H9 (cell line): ENCODE measurements around the gene GAB3. TPM values are rescaled to one million over a fixed set of nuclear protein-coding genes. Genes with fewer than 3 reads are reported as not detected.

ENCODE experiments used
- DNase-seq: peaks from one replicate; pipeline ENCODE4 v3.0.0-alpha.2; 2017
- H2AFZ ChIP-seq: one replicate; pipeline ENCODE4 v1.6.1; 2013; ENCODE audit warnings: mild to moderate bottlenecking, low read length, control low read depth, moderate library complexity
- H2AK5ac ChIP-seq: 2 replicates; pipeline ENCODE4 v1.6.1; 2013; ENCODE audit warnings: low read length, control low read depth, mixed read lengths; ENCODE audit not compliant: insufficient read length
- H2BK120ac ChIP-seq: one replicate; pipeline ENCODE4 v1.6.1; 2013; ENCODE audit warnings: low read depth, mild to moderate bottlenecking, low read length, control low read depth, inconsistent platforms; ENCODE audit not compliant: poor library complexity, severe bottlenecking
- H2BK12ac ChIP-seq: 2 replicates; pipeline ENCODE4 v1.6.1; 2013; ENCODE audit warnings: low read length, control low read depth, mixed read lengths, low read depth; ENCODE audit not compliant: insufficient read length
- H2BK15ac ChIP-seq: 2 replicates; pipeline ENCODE4 v1.6.1; 2013; ENCODE audit warnings: low read depth, low read length, control low read depth
- H2BK20ac ChIP-seq: one replicate; pipeline ENCODE4 v1.6.1; 2013; ENCODE audit warnings: low read depth, mild to moderate bottlenecking, low read length, control low read depth, inconsistent platforms; ENCODE audit not compliant: poor library complexity, severe bottlenecking
- H2BK5ac ChIP-seq: 2 replicates; pipeline ENCODE4 v1.6.1; 2013; ENCODE audit warnings: low read length, control low read depth, mixed read lengths; ENCODE audit not compliant: insufficient read length
- H3K14ac ChIP-seq: 2 replicates; pipeline ENCODE4 v1.6.1; 2013; ENCODE audit warnings: low read length, control low read depth; ENCODE audit not compliant: insufficient read depth
- H3K18ac ChIP-seq: 2 replicates; pipeline ENCODE4 v1.6.1; 2013; ENCODE audit warnings: low read depth, mild to moderate bottlenecking, mixed read lengths, low read length, control low read depth; ENCODE audit not compliant: insufficient read length
- H3K23ac ChIP-seq: 2 replicates; pipeline ENCODE4 v1.6.1; 2013; ENCODE audit warnings: low read length, control low read depth, mixed read lengths, low read depth; ENCODE audit not compliant: insufficient read length
- H3K23me2 ChIP-seq: 2 replicates; pipeline ENCODE4 v1.6.1; 2013; ENCODE audit warnings: low read depth, mild to moderate bottlenecking, mixed read lengths, low read length, control low read depth; ENCODE audit not compliant: insufficient read length, poor library complexity, severe bottlenecking
- H3K27ac ChIP-seq: 2 replicates; pipeline ENCODE4 v1.5.1; 2013; ENCODE audit warnings: low read length, control low read depth, mixed read lengths, low read depth; ENCODE audit not compliant: insufficient read length
- H3K27me3 ChIP-seq: 2 replicates; pipeline ENCODE4 v1.6.1; 2013; ENCODE audit warnings: low read length, control low read depth, inconsistent platforms; ENCODE audit not compliant: insufficient read depth
- H3K4ac ChIP-seq: 2 replicates; pipeline ENCODE4 v1.6.1; 2013; ENCODE audit warnings: low read depth, mild to moderate bottlenecking, control low read depth, inconsistent platforms, low read length, moderate library complexity
- H3K4me1 ChIP-seq: 2 replicates; pipeline ENCODE4 v1.6.1; 2013; ENCODE audit warnings: low read length, control low read depth, inconsistent platforms; ENCODE audit not compliant: insufficient read depth
- H3K4me2 ChIP-seq: 2 replicates; pipeline ENCODE4 v1.6.1; 2013; ENCODE audit warnings: low read length, control low read depth, mixed read lengths; ENCODE audit not compliant: insufficient read length, insufficient read depth
- H3K56ac ChIP-seq: 2 replicates; pipeline ENCODE4 v1.6.1; 2013; ENCODE audit warnings: low read depth, mild to moderate bottlenecking, mixed read lengths, low read length, control low read depth; ENCODE audit not compliant: insufficient read length
- H3K79me1 ChIP-seq: 2 replicates; pipeline ENCODE4 v1.6.1; 2013; ENCODE audit warnings: low read depth, mild to moderate bottlenecking, moderate library complexity, low read length, control low read depth, inconsistent platforms; ENCODE audit not compliant: insufficient read depth, poor library complexity, severe bottlenecking
- H3K79me2 ChIP-seq: 2 replicates; pipeline ENCODE4 v1.6.1; 2013; ENCODE audit warnings: low read length, control low read depth, inconsistent platforms; ENCODE audit not compliant: insufficient read depth
- H3K9ac ChIP-seq: 2 replicates; pipeline ENCODE4 v1.6.1; 2013; ENCODE audit warnings: low read length, control low read depth, mixed read lengths; ENCODE audit not compliant: insufficient read length; ENCODE audit errors: extremely low read depth
- H3K9me3 ChIP-seq: one replicate; pipeline ENCODE4 v1.6.1; 2013; ENCODE audit warnings: low read depth, low read length, inconsistent platforms; ENCODE audit not compliant: control insufficient read depth
- H3T11ph ChIP-seq: one replicate; pipeline ENCODE4 v1.6.1; 2013; ENCODE audit warnings: mild to moderate bottlenecking, low read length, control low read depth, inconsistent platforms
- H4K20me1 ChIP-seq: one replicate; pipeline ENCODE4 v1.6.1; 2013; ENCODE audit not compliant: control insufficient read depth, insufficient read length, insufficient read depth
- H4K5ac ChIP-seq: 2 replicates; pipeline ENCODE4 v1.6.1; 2013; ENCODE audit warnings: low read depth, mild to moderate bottlenecking, mixed read lengths, low read length, control low read depth; ENCODE audit not compliant: insufficient read length
- H4K8ac ChIP-seq: replicated peaks from 2 replicates; pipeline ENCODE4 v1.6.1; 2013; ENCODE audit warnings: low read length, control low read depth, mixed read lengths, low read depth; ENCODE audit not compliant: insufficient read length
- H4K91ac ChIP-seq: 2 replicates; pipeline ENCODE4 v1.6.1; 2013; ENCODE audit warnings: low read depth, mild to moderate bottlenecking, moderate library complexity, mixed read lengths, low read length, control low read depth; ENCODE audit not compliant: insufficient read length
- H3K27ac Mint-ChIP-seq, 3 experiments: 2 replicates in 2 of 3; 3 replicates in 1 of 3; pipeline ENCODE4 v1.8.0; 2020 to 2021; ENCODE audit warnings: mixed read lengths in 3 of 3, mild to moderate bottlenecking in 1 of 3, moderate library complexity in 1 of 3
- H3K27me3 Mint-ChIP-seq: 2 replicates; pipeline ENCODE4 v1.8.0; 2021; ENCODE audit warnings: low read depth, mild to moderate bottlenecking, moderate library complexity, mixed read lengths
- H3K36me3 Mint-ChIP-seq, 3 experiments: 2 replicates in 2 of 3; 3 replicates in 1 of 3; pipeline ENCODE4 v1.8.0; 2020 to 2021; ENCODE audit warnings: low read depth in 3 of 3, mixed read lengths in 3 of 3; ENCODE audit not compliant: insufficient read depth in 1 of 3
- H3K4me1 Mint-ChIP-seq, 2 experiments: 2 replicates each; pipeline ENCODE4 v1.8.0; 2020; ENCODE audit warnings: mixed read lengths in 2 of 2
- H3K4me3 Mint-ChIP-seq, 2 experiments: 2 replicates in 1 of 2; 3 replicates in 1 of 2; pipeline ENCODE4 v1.8.0; 2020 to 2021; ENCODE audit warnings: mild to moderate bottlenecking in 2 of 2, mixed read lengths in 2 of 2, moderate library complexity in 1 of 2
- H3K9me3 Mint-ChIP-seq, 2 experiments: 2 replicates in 1 of 2; 3 replicates in 1 of 2; pipeline ENCODE4 v1.8.0; 2020; ENCODE audit warnings: mild to moderate bottlenecking in 2 of 2, mixed read lengths in 2 of 2, moderate library complexity in 1 of 2
- WGBS: extraction: QIAGEN DNeasy Blood & Tissue Kit; methylation state at CpG from one replicate; pipeline ENCODE4 v1.1.7; 2013; ENCODE audit warnings: missing lambda C conversion rate, low lambda C conversion rate, mixed read lengths; ENCODE audit not compliant: insufficient read length; ENCODE audit errors: extremely low coverage; 5-methylcytosine and 5-hydroxymethylcytosine counted together
- total RNA-seq: library from RNA; stranded (reverse); gene quantifications from 2 replicates; pipeline ENCODE4 v1.2.1, GENCODE V29; 2021
- TF ChIP-seq, protein P1 (sequence below): fragments of 200-600 bp; sonication (generic); conservative IDR thresholded peaks from 3 replicates; pipeline ENCODE4 v1.8.0; 2021; ENCODE audit warnings: antibody characterized with exemption, mild to moderate bottlenecking

Gene GAB3
- total RNA-seq, 1 experiment from 2014 or later: 0.46 TPM

DNA sequence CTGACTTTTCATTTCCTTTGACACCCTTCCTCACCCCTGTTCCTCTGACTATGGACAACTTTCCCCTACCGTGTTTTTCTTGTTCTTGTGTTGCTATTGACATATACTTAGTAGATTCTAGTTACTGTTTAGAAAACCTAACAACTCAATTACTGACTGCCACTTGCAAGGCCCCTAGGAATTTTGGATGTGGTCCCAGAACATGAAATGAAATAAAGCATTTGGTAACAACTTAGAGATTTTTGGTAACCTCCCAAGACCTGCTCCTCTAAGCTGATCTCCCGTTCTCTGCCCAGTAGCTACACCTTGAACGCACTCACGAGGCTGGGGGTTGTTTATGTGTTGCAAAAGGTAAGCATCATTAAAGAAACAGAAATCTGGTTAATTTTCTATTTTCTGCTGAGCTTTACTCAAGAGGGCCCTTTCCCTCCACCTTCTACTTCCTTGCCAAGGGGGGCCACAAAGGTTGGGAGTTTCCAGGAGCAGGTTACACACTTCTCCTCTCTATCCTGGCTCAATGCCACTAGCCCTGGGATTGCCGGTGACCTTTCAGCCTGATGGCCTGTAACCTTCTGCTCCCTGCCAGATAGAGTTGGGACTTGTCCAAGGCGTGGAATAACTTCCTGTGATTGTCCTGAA, 20.5 kb downstream of the GAB3 start:
- H3K27ac ChIP-seq: no peak overlapping the region
- H3K56ac ChIP-seq: no peak overlapping the region
- Mint-ChIP-seq H3K27me3 (no peaks in the 10 kb centered on the region), H3K27ac (no peak overlapping the region), H3K4me1 (peaks cover 5 to 9% of the 10 kb centered on the region in 2 experiments; a peak in 2 of 4 replicates), H3K4me3 (no peak overlapping the region), H3K9me3 (peaks cover 79 to 81% of the 10 kb centered on the region in 2 experiments), H3K36me3 (peaks cover 0 to 2% (median 0%) of the 10 kb centered on the region in 3 experiments; a peak in 2 of 7 replicates)
- no peak overlapping the region for H3K4ac ChIP-seq
- no peaks in the 10 kb centered on the region for H3K23me2 ChIP-seq
- TF ChIP-seq, protein P1, sequence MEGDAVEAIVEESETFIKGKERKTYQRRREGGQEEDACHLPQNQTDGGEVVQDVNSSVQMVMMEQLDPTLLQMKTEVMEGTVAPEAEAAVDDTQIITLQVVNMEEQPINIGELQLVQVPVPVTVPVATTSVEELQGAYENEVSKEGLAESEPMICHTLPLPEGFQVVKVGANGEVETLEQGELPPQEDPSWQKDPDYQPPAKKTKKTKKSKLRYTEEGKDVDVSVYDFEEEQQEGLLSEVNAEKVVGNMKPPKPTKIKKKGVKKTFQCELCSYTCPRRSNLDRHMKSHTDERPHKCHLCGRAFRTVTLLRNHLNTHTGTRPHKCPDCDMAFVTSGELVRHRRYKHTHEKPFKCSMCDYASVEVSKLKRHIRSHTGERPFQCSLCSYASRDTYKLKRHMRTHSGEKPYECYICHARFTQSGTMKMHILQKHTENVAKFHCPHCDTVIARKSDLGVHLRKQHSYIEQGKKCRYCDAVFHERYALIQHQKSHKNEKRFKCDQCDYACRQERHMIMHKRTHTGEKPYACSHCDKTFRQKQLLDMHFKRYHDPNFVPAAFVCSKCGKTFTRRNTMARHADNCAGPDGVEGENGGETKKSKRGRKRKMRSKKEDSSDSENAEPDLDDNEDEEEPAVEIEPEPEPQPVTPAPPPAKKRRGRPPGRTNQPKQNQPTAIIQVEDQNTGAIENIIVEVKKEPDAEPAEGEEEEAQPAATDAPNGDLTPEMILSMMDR: no peak
- H2BK20ac ChIP-seq: no peak overlapping the region
- H4K91ac ChIP-seq: no peak overlapping the region
- H3K4me1 ChIP-seq: peaks cover 2% of the 10 kb centered on the region; the same call in 1 of the 2 replicates
- no peak overlapping the region for H2BK15ac ChIP-seq
- no peak overlapping the region for H3T11ph ChIP-seq
- DNase-seq: no peak
- H2BK5ac ChIP-seq: no peak overlapping the region
- H4K8ac ChIP-seq: no peak overlapping the region
- WGBS: no CpG with 5 or more reads among the region's 6 CpGs
- no peak overlapping the region for H2BK12ac ChIP-seq
- no peak overlapping the region for H2AK5ac ChIP-seq
- peaks cover 65% of the 10 kb centered on the region for H3K9me3 ChIP-seq
- H4K20me1 ChIP-seq: no peaks in the 10 kb centered on the region
- no peak overlapping the region for H3K18ac ChIP-seq
- no peak overlapping the region for H2AFZ ChIP-seq
- no peaks in the 10 kb centered on the region for H3K79me1 ChIP-seq
- H3K4me2 ChIP-seq: no peak overlapping the region
- no peak overlapping the region for H4K5ac ChIP-seq
- H3K79me2 ChIP-seq: no peaks in the 10 kb centered on the region
- no peak overlapping the region for H2BK120ac ChIP-seq
- H3K9ac ChIP-seq: no peak overlapping the region
- no peak overlapping the region for H3K14ac ChIP-seq
- H3K23ac ChIP-seq: no peak overlapping the region
- H3K27me3 ChIP-seq: no peaks in the 10 kb centered on the region
